HepG2 (cell line): Measurements from ENCODE around the gene ST6GALNAC6. TPM values are rescaled to one million over a fixed set of nuclear protein-coding genes. Genes with fewer than 3 reads are reported as not detected.

Experiments used
- ATF7-NPFF ChIP-seq: sonication (generic); formaldehyde crosslinking; IDR thresholded peaks from 2 replicates; pipeline ENCODE4 v1.8.1; 2023; ENCODE audit warnings: mild to moderate bottlenecking, low read depth, missing genetic modification reagents, moderate library complexity
- CBX1 ChIP-seq: IDR thresholded peaks from one replicate; pipeline ENCODE4 v1.6.1; 2016; ENCODE audit warnings: antibody characterized with exemption, low read depth
- CCAR2 ChIP-seq: fragments of 200-400 bp; formaldehyde crosslinking; optimal IDR thresholded peaks from 2 replicates; pipeline ENCODE3; 2018; ENCODE audit warnings: low read depth, mild to moderate bottlenecking, low read length, moderate library complexity
- CREB3 ChIP-seq: sonication (generic); formaldehyde crosslinking; IDR thresholded peaks from 2 replicates; pipeline ENCODE4 v1.5.0; 2020; ENCODE audit warnings: missing genetic modification reagents
- FOXK1 ChIP-seq: sonication (generic); formaldehyde crosslinking; IDR thresholded peaks from 2 replicates; pipeline ENCODE4 v1.4.0; 2020; ENCODE audit warnings: low read depth, missing genetic modification reagents, borderline replicate concordance
- FOXM1 ChIP-seq: sonication (generic); formaldehyde crosslinking; IDR thresholded peaks from 2 replicates; pipeline ENCODE4 v1.5.0; 2020; ENCODE audit warnings: missing genetic modification reagents
- GABPB1 ChIP-seq: IDR thresholded peaks from 2 replicates; pipeline ENCODE4 v1.6.1; 2016; ENCODE audit warnings: mild to moderate bottlenecking, missing genetic modification reagents, moderate library complexity, missing compliant biosample characterization
- GTF3A ChIP-seq: sonication (generic); formaldehyde crosslinking; conservative IDR thresholded peaks from 2 replicates; pipeline ENCODE4 v1.4.0; 2020; ENCODE audit warnings: mild to moderate bottlenecking, missing genetic modification reagents
- KLF9 ChIP-seq: IDR thresholded peaks from 2 replicates; pipeline ENCODE4 v1.6.1; 2016; ENCODE audit warnings: low read depth
- NFATC3 ChIP-seq: sonication (generic); formaldehyde crosslinking; IDR thresholded peaks from 2 replicates; pipeline ENCODE4 v1.5.1; 2020; ENCODE audit warnings: mild to moderate bottlenecking, missing genetic modification reagents
- NFKB2 ChIP-seq: sonication (generic); formaldehyde crosslinking; IDR thresholded peaks from 2 replicates; pipeline ENCODE4 v1.4.0; 2020; ENCODE audit warnings: missing genetic modification reagents, borderline replicate concordance
- NFYC ChIP-seq: IDR thresholded peaks from 2 replicates; pipeline ENCODE4 v1.6.1; 2016; ENCODE audit warnings: missing genetic modification reagents, missing compliant biosample characterization
- PCBP1 ChIP-seq: fragments of 200-400 bp; formaldehyde crosslinking; IDR thresholded peaks from 2 replicates; pipeline ENCODE4 v1.6.1; 2017; ENCODE audit warnings: mild to moderate bottlenecking, low read depth, low read length, borderline replicate concordance
- RBFOX2 ChIP-seq: fragments of 200-400 bp; formaldehyde crosslinking; IDR thresholded peaks from 2 replicates; pipeline ENCODE4 v1.6.1; 2017; ENCODE audit warnings: low read depth, mild to moderate bottlenecking, low read length
- SCMH1 ChIP-seq: sonication (generic); formaldehyde crosslinking; IDR thresholded peaks from 2 replicates; pipeline ENCODE4 v1.9.0; 2021; ENCODE audit warnings: missing genetic modification reagents, mild to moderate bottlenecking, borderline replicate concordance
- SYNCRIP ChIP-seq: fragments of 200-400 bp; formaldehyde crosslinking; IDR thresholded peaks from 2 replicates; pipeline ENCODE4 v1.6.1; 2018; ENCODE audit warnings: mild to moderate bottlenecking, low read depth, low read length; ENCODE audit not compliant: insufficient read depth
- TBL1XR1 ChIP-seq: fragments of 150-350 bp; IDR thresholded peaks from 2 replicates; pipeline ENCODE4 v1.6.1; 2014; ENCODE audit warnings: borderline replicate concordance, low read length; ENCODE audit not compliant: partially characterized antibody
- ZFP36L1 ChIP-seq: sonication (generic); formaldehyde crosslinking; IDR thresholded peaks from 2 replicates; pipeline ENCODE4 v1.8.0; 2022; ENCODE audit warnings: mild to moderate bottlenecking, missing genetic modification reagents, moderate library complexity
- ZFX ChIP-seq: sonication (generic); formaldehyde crosslinking; IDR thresholded peaks from 2 replicates; pipeline ENCODE4 v1.4.0; 2020; ENCODE audit warnings: mild to moderate bottlenecking, low read depth, missing genetic modification reagents, moderate library complexity
- ZNF24 ChIP-seq: fragments of 450-650 bp; IDR thresholded peaks from 2 replicates; pipeline ENCODE4 v1.6.1; 2017; ENCODE audit warnings: antibody characterized with exemption, mild to moderate bottlenecking
- ZNF496 ChIP-seq: sonication (generic); formaldehyde crosslinking; IDR thresholded peaks from 2 replicates; pipeline ENCODE4 v1.8.1; 2023; ENCODE audit warnings: mild to moderate bottlenecking, moderate library complexity, missing genetic modification reagents; ENCODE audit not compliant: insufficient replicate concordance
- ZNF781 ChIP-seq: sonication (generic); formaldehyde crosslinking; IDR thresholded peaks from 2 replicates; pipeline ENCODE4 v1.5.1; 2020; ENCODE audit warnings: borderline replicate concordance, mild to moderate bottlenecking, missing genetic modification reagents; ENCODE audit errors: not compliant biosample characterization
- polyA plus RNA-seq, 8 experiments: library from polyadenylated mRNA; depleted of rRNA in 3 of 8; stranded (reverse) in 7 of 8; unstranded in 1 of 8; fragments of >200 nt; fragmentation: Illumina TruSeq in 4 of 8; extraction: Trizol in 4 of 8; gene quantifications; 2 replicates each; pipeline versions ENCODE4 v1.2.1 to v1.2.3, GENCODE V29; 2011 to 2016; ENCODE audit warnings: low read depth in 4 of 8, missing spikeins in 1 of 8, mixed read lengths in 1 of 8; ENCODE audit not compliant: insufficient read depth in 1 of 8
- total RNA-seq, 5 experiments: library from RNA; depleted of rRNA; stranded (reverse); fragments of >200 nt; fragmentation: Illumina TruSeq; extraction: Trizol; gene quantifications; 2 replicates each; pipeline ENCODE4 v1.2.3, GENCODE V29; 2016; ENCODE audit warnings: low read depth in 1 of 5
- TF ChIP-seq, protein P1 (sequence below): sonication (generic); formaldehyde crosslinking; IDR thresholded peaks from 2 replicates; pipeline ENCODE4 v1.4.0; 2020; ENCODE audit warnings: missing genetic modification reagents; ENCODE audit errors: not compliant biosample characterization
- TF ChIP-seq, protein P2 (sequence below): sonication (generic); formaldehyde crosslinking; IDR thresholded peaks from 2 replicates; pipeline ENCODE4 v1.4.0; 2020; ENCODE audit warnings: missing genetic modification reagents

The ST6GALNAC6 gene
- total and polyA plus RNA-seq, 2 of the 13 experiments (the other 11 are each of a cell fraction or from before 2014, with no cell fraction given) = 18.5 to 65.4 TPM

DNA sequence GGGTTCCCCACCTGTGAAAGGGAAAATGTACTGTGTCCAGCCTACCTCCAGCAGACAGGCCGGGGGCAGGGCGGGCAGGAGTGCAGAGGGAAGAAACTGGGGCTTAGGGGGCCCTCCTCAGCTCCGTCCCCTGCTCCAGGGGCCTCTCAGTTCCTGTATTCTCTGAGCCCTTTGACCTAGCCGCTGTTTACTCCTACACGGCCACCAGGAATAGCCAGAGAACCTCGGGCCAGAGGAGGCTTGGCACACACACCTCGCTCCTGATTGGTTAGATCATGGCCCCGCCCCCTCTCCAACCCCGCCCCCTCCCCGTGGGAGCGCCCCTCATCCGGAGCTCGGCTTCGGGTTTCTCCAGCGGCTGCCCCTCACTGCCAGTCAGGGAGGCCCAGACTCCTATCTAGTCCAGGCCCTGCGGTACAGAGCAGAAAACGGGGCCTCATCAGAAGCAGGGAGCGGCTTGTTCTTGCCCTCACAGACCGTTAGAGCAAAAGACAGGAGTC, 2.2 kb downstream of the ST6GALNAC6 start (continued):
- TF ChIP-seq, protein P1, sequence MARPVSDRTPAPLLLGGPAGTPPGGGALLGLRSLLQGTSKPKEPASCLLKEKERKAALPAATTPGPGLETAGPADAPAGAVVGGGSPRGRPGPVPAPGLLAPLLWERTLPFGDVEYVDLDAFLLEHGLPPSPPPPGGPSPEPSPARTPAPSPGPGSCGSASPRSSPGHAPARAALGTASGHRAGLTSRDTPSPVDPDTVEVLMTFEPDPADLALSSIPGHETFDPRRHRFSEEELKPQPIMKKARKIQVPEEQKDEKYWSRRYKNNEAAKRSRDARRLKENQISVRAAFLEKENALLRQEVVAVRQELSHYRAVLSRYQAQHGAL (CRISPR knock-in tag) = no peak
- no peak for TF ChIP-seq ZNF24
- TF ChIP-seq PCBP1 = no peak
- no peak for TF ChIP-seq CREB3 (CRISPR knock-in tag)
- no peak for TF ChIP-seq SCMH1 (CRISPR knock-in tag)
- no peak for TF ChIP-seq ZNF496 (CRISPR knock-in tag)
- TF ChIP-seq TBL1XR1 = no peak
- TF ChIP-seq GABPB1 (CRISPR knock-in tag) = peak; percentile 51
- TF ChIP-seq RBFOX2 = no peak
- TF ChIP-seq ATF7-NPFF (CRISPR knock-in tag) = no peak
- TF ChIP-seq NFATC3 (CRISPR knock-in tag) = no peak
- TF ChIP-seq GTF3A (CRISPR knock-in tag) = no peak
- no peak for TF ChIP-seq FOXM1 (CRISPR knock-in tag)
- TF ChIP-seq CBX1 = peak; percentile 21
- TF ChIP-seq NFKB2 = peak; percentile 15; the same call in 1 of the 2 replicates
- TF ChIP-seq NFYC (CRISPR knock-in tag) = peak; percentile 60
- TF ChIP-seq KLF9 (CRISPR knock-in tag) = no peak
- peak; percentile 83 for TF ChIP-seq ZFX (CRISPR knock-in tag)
- TF ChIP-seq FOXK1 (CRISPR knock-in tag) = peak; percentile 53; the same call in 1 of the 2 replicates
- TF ChIP-seq, protein P2, sequence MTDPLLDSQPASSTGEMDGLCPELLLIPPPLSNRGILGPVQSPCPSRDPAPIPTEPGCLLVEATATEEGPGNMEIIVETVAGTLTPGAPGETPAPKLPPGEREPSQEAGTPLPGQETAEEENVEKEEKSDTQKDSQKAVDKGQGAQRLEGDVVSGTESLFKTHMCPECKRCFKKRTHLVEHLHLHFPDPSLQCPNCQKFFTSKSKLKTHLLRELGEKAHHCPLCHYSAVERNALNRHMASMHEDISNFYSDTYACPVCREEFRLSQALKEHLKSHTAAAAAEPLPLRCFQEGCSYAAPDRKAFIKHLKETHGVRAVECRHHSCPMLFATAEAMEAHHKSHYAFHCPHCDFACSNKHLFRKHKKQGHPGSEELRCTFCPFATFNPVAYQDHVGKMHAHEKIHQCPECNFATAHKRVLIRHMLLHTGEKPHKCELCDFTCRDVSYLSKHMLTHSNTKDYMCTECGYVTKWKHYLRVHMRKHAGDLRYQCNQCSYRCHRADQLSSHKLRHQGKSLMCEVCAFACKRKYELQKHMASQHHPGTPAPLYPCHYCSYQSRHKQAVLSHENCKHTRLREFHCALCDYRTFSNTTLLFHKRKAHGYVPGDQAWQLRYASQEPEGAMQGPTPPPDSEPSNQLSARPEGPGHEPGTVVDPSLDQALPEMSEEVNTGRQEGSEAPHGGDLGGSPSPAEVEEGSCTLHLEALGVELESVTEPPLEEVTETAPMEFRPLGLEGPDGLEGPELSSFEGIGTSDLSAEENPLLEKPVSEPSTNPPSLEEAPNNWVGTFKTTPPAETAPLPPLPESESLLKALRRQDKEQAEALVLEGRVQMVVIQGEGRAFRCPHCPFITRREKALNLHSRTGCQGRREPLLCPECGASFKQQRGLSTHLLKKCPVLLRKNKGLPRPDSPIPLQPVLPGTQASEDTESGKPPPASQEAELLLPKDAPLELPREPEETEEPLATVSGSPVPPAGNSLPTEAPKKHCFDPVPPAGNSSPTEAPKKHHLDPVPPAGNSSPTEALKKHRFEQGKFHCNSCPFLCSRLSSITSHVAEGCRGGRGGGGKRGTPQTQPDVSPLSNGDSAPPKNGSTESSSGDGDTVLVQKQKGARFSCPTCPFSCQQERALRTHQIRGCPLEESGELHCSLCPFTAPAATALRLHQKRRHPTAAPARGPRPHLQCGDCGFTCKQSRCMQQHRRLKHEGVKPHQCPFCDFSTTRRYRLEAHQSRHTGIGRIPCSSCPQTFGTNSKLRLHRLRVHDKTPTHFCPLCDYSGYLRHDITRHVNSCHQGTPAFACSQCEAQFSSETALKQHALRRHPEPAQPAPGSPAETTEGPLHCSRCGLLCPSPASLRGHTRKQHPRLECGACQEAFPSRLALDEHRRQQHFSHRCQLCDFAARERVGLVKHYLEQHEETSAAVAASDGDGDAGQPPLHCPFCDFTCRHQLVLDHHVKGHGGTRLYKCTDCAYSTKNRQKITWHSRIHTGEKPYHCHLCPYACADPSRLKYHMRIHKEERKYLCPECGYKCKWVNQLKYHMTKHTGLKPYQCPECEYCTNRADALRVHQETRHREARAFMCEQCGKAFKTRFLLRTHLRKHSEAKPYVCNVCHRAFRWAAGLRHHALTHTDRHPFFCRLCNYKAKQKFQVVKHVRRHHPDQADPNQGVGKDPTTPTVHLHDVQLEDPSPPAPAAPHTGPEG (CRISPR knock-in tag) = no peak
- 0 out of 2 replicates have a peak, but pooled peaks have one; percentile 35 for TF ChIP-seq ZFP36L1 (CRISPR knock-in tag)
- no peak for TF ChIP-seq ZNF781 (CRISPR knock-in tag)
- TF ChIP-seq CCAR2 = no peak
- no peak for TF ChIP-seq SYNCRIP
